RCC 7860 (cell line): ENCODE results near the gene DPF3.

Experiments used
- DNase-seq: peaks from one replicate; pipeline ENCODE4 v3.0.0-alpha.2; 2015; ENCODE audit warnings: low spot score
- FAIRE-seq: peaks from 2 replicates; lab custom pipeline; 2012; peaks lifted over from hg19 to GRCh38; lab: Jason Lieb, UNC

DPF3 gene

GRCh38 chr14:72845196-72845595 is 48.7 kb downstream of the DPF3 start:
- DNase-seq (no peak), FAIRE-seq (no peak)

GRCh38 chr14:72844524-72844923 is 49.4 kb downstream of the DPF3 start:
- FAIRE-seq = no peak
- no peak for DNase-seq

- DNase-seq (no peak), FAIRE-seq (no peak)
Observed at GRCh38 chr14:72839753-72840607, 53.9 kb downstream of the DPF3 start.

GRCh38 chr14:72839351-72839750 is 54.5 kb downstream of the DPF3 start:
- FAIRE-seq (no peak), DNase-seq (no peak)

- DNase-seq = no peak
- no peak for FAIRE-seq
Observed at GRCh38 chr14:72836085-72836484, 57.8 kb downstream of the DPF3 start.

GRCh38 chr14:72833174-72833573 is 60.7 kb downstream of the DPF3 start:
- DNase-seq = no peak
- FAIRE-seq = no peak

- FAIRE-seq (no peak), DNase-seq (no peak)
Observed at GRCh38 chr14:72830786-72831594, 62.9 kb downstream of the DPF3 start.

GRCh38 chr14:72830356-72830755 is 63.5 kb downstream of the DPF3 start:
- DNase-seq (no peak), FAIRE-seq (no peak)

- DNase-seq (no peak), FAIRE-seq (no peak)
Observed at GRCh38 chr14:72828604-72829003, 65.3 kb downstream of the DPF3 start.

GRCh38 chr14:72826039-72826438 is 67.9 kb downstream of the DPF3 start:
- no peak for FAIRE-seq

GRCh38 chr14:72825486-72825885 is 68.4 kb downstream of the DPF3 start:
- FAIRE-seq = no peak
- DNase-seq = no peak

More at GRCh38 chr14:72826039-72826438, 67.9 kb downstream of the DPF3 start:
- no peak for DNase-seq

- DNase-seq = no peak
- no peak for FAIRE-seq
Observed at GRCh38 chr14:72824051-72824450, 69.8 kb downstream of the DPF3 start.

GRCh38 chr14:72822946-72823611 is 70.8 kb downstream of the DPF3 start:
- DNase-seq = no peak

GRCh38 chr14:72818998-72819397 is 74.9 kb downstream of the DPF3 start:
- DNase-seq (no peak), FAIRE-seq (no peak)

More at GRCh38 chr14:72822946-72823611, 70.8 kb downstream of the DPF3 start:
- FAIRE-seq = no peak

- FAIRE-seq (no peak), DNase-seq (no peak)
Observed at GRCh38 chr14:72816287-72816686, 77.6 kb downstream of the DPF3 start.

- DNase-seq (no peak), FAIRE-seq (no peak)
Observed at GRCh38 chr14:72815430-72815829, 78.5 kb downstream of the DPF3 start.

- DNase-seq = no peak
- no peak for FAIRE-seq
Observed at GRCh38 chr14:72812292-72812851, 81.5 kb downstream of the DPF3 start.

GRCh38 chr14:72810201-72810600 is 83.7 kb downstream of the DPF3 start:
- no peak for FAIRE-seq

GRCh38 chr14:72809063-72809462 is 84.8 kb downstream of the DPF3 start:
- FAIRE-seq = no peak
- no peak for DNase-seq

More at GRCh38 chr14:72810201-72810600, 83.7 kb downstream of the DPF3 start:
- DNase-seq = no peak

- FAIRE-seq (no peak), DNase-seq (no peak)
Observed at GRCh38 chr14:72808564-72808963, 85.3 kb downstream of the DPF3 start.

GRCh38 chr14:72802588-72802946 is 91.3 kb downstream of the DPF3 start:
- no peak for DNase-seq
- no peak for FAIRE-seq
